Sigmoid colon (tissue), 7 donors: ENCODE measurements around the gene MOGAT1. TPM values are rescaled to one million over a fixed set of nuclear protein-coding genes. Genes with fewer than 3 reads are reported as not detected.

ENCODE experiments used
- DNase-seq: peaks from one replicate; pipeline ENCODE4 v3.0.0-alpha.2; 2019
- H3K27ac ChIP-seq, 4 donors: fragments of 200-600 bp; sonication (generic); one replicate each; pipeline ENCODE4 v1.5.1; 2016 to 2019; ENCODE audit warnings: mild to moderate bottlenecking in 1 of 4
- H3K27me3 ChIP-seq, 3 donors: fragments of 200-600 bp; sonication (generic); one replicate each; pipeline ENCODE4 v1.5.1; 2019; ENCODE audit warnings: mild to moderate bottlenecking in 1 of 3
- H3K36me3 ChIP-seq, 4 donors: fragments of 200-600 bp; sonication (generic); one replicate each; pipeline ENCODE4 v1.5.1; 2016 to 2019
- H3K4me1 ChIP-seq, 4 donors: fragments of 200-600 bp; sonication (generic); one replicate each; pipeline ENCODE4 v1.5.1; 2017 to 2019
- H3K4me3 ChIP-seq, 4 donors: fragments of 200-600 bp; sonication (generic); one replicate each; pipeline ENCODE4 v1.5.1; 2017 to 2019; ENCODE audit warnings: mild to moderate bottlenecking in 2 of 4, moderate library complexity in 1 of 4
- H3K9me3 ChIP-seq, 4 donors: fragments of 200-600 bp in 3 of 4; sonication (generic) in 3 of 4; one replicate each; pipeline versions ENCODE4 v1.5.1 to v1.6.1; 2013 to 2019
- EP300 ChIP-seq, 4 donors: sonication (generic); formaldehyde crosslinking; IDR thresholded peaks; one replicate each; pipeline ENCODE4 v1.6.1; 2017; ENCODE audit warnings: antibody characterized with exemption in 4 of 4
- POLR2A ChIP-seq, 2 donors: fragments of 450-650 bp; IDR thresholded peaks; one replicate each; pipeline ENCODE4 v1.6.1; 2016; ENCODE audit warnings: antibody characterized with exemption in 2 of 2, mild to moderate bottlenecking in 2 of 2, moderate library complexity in 2 of 2
- POLR2AphosphoS5 ChIP-seq, 4 donors: sonication (generic); formaldehyde crosslinking; IDR thresholded peaks; one replicate each; pipeline ENCODE4 v1.6.1; 2017; ENCODE audit warnings: antibody characterized with exemption in 4 of 4
- WGBS, 2 donors: extraction: QIAGEN DNeasy Blood & Tissue Kit; methylation state at CpG; one replicate each; pipeline ENCODE4 v1.1.7; 2013; 5-methylcytosine and 5-hydroxymethylcytosine counted together
- intact Hi-C: fragments of 100-400 bp; cut with DNase I; formaldehyde crosslinking; loops from one replicate; pipeline ENCODE4 v1.15.1; 2023
- polyA plus RNA-seq, 3 donors: library from polyadenylated mRNA; stranded (reverse); fragments of 200-250 nt; gene quantifications; one replicate each; pipeline ENCODE4 v1.2.3, GENCODE V29; 2013
- total RNA-seq, 4 donors: library from RNA; depleted of rRNA; stranded (reverse); fragments of >200 nt; gene quantifications; one replicate each; pipeline ENCODE4 v1.1.0, GENCODE V29; 2016
- TF ChIP-seq, protein P1 (sequence below), 4 experiments: fragments of 450-650 bp in 3 of 4; fragments of 200-600 bp in 1 of 4; IDR thresholded peaks; one replicate each; pipeline ENCODE4 v1.5.1; 2016 to 2019; ENCODE audit warnings: antibody characterized with exemption in 4 of 4, mild to moderate bottlenecking in 3 of 4, moderate library complexity in 2 of 4
- donor health status: healthy with polysubstance abuse.
- donor health status: Bipolar disorder and iron deficiency.
- donor health status: healthy.

Gene MOGAT1
- total and polyA plus RNA-seq, 7 donors: not detected

DNA sequence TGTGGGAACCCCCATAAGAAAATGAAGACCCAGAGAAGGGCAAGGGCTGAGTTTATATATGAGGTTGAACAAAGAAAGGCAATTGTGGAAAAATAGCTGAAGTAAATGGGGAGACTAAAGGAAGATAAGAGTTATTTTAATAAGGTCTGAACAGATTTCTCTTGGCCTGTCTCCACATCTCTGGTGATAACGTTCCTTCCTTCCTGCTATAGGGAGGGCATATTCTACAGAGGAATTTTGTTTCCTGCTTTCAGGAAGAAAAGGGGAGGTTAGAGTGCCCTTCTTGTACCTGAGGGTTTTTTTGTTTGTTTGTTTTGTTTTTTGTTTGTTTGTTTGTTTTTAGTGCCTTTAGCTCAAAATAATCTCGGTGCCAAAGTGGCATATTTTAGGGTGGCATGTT, 31.6 kb downstream of the MOGAT1 start:
- no peaks in the 10 kb centered on the region for H3K36me3 ChIP-seq
- DNase-seq: no peak
- intact Hi-C loops: no loop called here
- H3K4me1 ChIP-seq: peaks cover 0 to 20% (median 20%) of the 10 kb centered on the region in 4 donors
- peak overlapping the region in 1 of 4 donors; percentile 39 for H3K27ac ChIP-seq
- H3K27me3 ChIP-seq: no peaks in the 10 kb centered on the region
- WGBS, 2 donors: 22 to 62% methylated on average over 2 of the region's 2 CpGs
- H3K4me3 ChIP-seq: no peak overlapping the region
- no peaks in the 10 kb centered on the region for H3K9me3 ChIP-seq
- no peak for TF ChIP-seq POLR2AphosphoS5 (IDR thresholded peaks at IDR 0.05)
- TF ChIP-seq, protein P1, sequence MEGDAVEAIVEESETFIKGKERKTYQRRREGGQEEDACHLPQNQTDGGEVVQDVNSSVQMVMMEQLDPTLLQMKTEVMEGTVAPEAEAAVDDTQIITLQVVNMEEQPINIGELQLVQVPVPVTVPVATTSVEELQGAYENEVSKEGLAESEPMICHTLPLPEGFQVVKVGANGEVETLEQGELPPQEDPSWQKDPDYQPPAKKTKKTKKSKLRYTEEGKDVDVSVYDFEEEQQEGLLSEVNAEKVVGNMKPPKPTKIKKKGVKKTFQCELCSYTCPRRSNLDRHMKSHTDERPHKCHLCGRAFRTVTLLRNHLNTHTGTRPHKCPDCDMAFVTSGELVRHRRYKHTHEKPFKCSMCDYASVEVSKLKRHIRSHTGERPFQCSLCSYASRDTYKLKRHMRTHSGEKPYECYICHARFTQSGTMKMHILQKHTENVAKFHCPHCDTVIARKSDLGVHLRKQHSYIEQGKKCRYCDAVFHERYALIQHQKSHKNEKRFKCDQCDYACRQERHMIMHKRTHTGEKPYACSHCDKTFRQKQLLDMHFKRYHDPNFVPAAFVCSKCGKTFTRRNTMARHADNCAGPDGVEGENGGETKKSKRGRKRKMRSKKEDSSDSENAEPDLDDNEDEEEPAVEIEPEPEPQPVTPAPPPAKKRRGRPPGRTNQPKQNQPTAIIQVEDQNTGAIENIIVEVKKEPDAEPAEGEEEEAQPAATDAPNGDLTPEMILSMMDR (IDR thresholded peaks at IDR 0.05): no peak
- no peak for TF ChIP-seq POLR2A (IDR thresholded peaks at IDR 0.05)
- TF ChIP-seq EP300 (IDR thresholded peaks at IDR 0.05): no peak

DNA sequence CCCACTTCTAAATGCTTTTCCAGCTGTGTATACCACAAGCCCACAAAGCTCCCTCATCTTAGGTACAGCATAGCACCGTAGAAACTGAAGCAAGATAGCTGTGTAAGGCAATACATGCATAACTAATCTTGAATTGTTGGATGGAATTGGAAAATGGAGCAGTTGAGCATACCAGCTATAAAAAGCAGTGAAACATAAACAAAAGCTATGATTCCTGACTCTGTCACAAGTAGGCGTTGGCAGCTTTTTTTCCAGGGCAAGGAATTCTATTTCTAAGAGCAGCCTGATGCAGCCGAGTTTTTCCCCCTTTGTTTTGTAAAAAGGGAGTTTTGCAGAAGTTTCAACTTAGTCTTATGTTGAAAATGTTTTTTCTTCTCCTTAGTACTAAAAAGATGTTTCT, 32.4 kb downstream of the MOGAT1 start:
- intact Hi-C loops: no loop called here
- Histone ChIP-seq H3K27me3 (no peaks in the 10 kb centered on the region), H3K27ac (peak overlapping the region in 2 of 4 donors; percentile 39), H3K4me3 (no peak overlapping the region), H3K4me1 (peaks cover 0 to 21% (median 20%) of the 10 kb centered on the region in 4 donors), H3K36me3 (no peaks in the 10 kb centered on the region), H3K9me3 (no peaks in the 10 kb centered on the region)
- DNase-seq: no peak
- TF ChIP-seq POLR2A (IDR thresholded peaks at IDR 0.05) (no peak), EP300 (IDR thresholded peaks at IDR 0.05) (no peak), POLR2AphosphoS5 (IDR thresholded peaks at IDR 0.05) (peak in 1 of 4 donors; percentile 29)
- TF ChIP-seq, protein P1 (IDR thresholded peaks at IDR 0.05): no peak
- 33 to 62% methylated on average over 3 of the region's 3 CpGs for WGBS, 2 donors

DNA sequence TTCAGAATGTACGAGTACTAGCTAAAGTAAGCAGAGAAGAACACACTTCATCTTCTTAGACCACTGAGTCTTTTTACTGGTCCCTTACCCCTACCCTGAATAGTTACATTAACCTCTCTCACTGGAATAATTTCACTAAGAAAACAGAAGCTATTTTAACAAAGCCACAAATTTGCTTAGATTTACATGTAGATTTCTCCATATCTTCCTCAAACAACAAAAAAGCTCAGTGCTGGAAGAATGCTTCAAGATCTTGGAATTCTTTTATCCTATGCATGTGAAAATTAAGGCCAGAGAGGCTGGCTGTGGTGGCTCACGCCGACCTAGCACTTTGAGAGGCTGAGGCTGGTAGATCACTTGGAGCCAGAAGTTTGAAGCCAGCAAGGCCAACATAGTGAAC, 35.2 kb downstream of the MOGAT1 start:
- 95 to 96% methylated on average over 3 of the region's 3 CpGs for WGBS, 2 donors
- Histone ChIP-seq H3K4me3 (no peak overlapping the region), H3K27ac (no peak overlapping the region), H3K36me3 (no peaks in the 10 kb centered on the region), H3K9me3 (no peaks in the 10 kb centered on the region), H3K4me1 (peaks cover 0 to 25% (median 20%) of the 10 kb centered on the region in 4 donors), H3K27me3 (no peaks in the 10 kb centered on the region)
- TF ChIP-seq, protein P1 (IDR thresholded peaks at IDR 0.05): no peak
- TF ChIP-seq POLR2A (IDR thresholded peaks at IDR 0.05) (no peak), POLR2AphosphoS5 (IDR thresholded peaks at IDR 0.05) (no peak), EP300 (IDR thresholded peaks at IDR 0.05) (no peak)
- intact Hi-C loops: loop anchor here (5.0 kb wide), 1 partner anchor 91 kb away; no protein-coding TSS in a partner anchor
- DNase-seq: no peak

DNA sequence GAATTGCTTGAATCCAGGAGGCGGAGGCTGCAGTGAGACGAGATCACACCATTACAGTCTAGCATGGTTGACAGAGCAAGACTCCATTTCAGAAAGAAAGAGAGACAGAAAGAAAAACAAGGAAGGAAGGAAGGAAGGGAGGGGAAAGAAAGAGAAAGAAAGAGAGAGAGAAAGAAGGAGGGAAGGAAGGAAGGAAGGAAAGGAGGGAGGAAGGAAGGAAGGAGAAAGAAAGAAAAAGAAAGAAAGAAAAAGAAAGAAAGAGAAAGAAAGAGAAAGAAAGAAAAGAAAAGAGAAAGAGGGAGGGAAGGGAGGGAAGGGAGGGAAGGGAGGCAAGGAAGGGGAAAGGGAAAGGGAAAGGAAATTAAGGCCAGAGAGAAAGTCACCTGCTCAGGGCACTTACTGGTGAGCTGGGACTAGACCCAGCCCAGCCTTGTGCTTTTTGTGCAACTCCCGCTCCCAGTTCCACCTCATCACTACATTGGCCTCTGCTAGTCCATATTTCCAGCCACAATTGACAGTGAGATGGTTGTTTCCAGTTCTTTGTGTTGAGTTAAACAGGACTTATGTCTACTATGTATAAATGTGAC, 35.7 kb downstream of the MOGAT1 start:
- H3K4me1 ChIP-seq: peaks cover 0 to 25% (median 20%) of the 10 kb centered on the region in 4 donors
- no peaks in the 10 kb centered on the region for H3K9me3 ChIP-seq
- TF ChIP-seq POLR2AphosphoS5 (IDR thresholded peaks at IDR 0.05) (no peak), POLR2A (IDR thresholded peaks at IDR 0.05) (no peak), EP300 (IDR thresholded peaks at IDR 0.05) (no peak)
- TF ChIP-seq, protein P1 (IDR thresholded peaks at IDR 0.05): no peak
- H3K27ac ChIP-seq: no peak overlapping the region
- H3K4me3 ChIP-seq: no peak overlapping the region
- DNase-seq: no peak
- no peaks in the 10 kb centered on the region for H3K36me3 ChIP-seq
- intact Hi-C loops: loop anchor here (5.0 kb wide), 1 partner anchor 90 kb away; no protein-coding TSS in a partner anchor
- H3K27me3 ChIP-seq: no peaks in the 10 kb centered on the region
- WGBS, 2 donors: 91 to 92% methylated on average over 3 of the region's 3 CpGs
